Measurements from ENCODE around the gene RAB11FIP4. TPM values are rescaled to one million over a fixed set of nuclear protein-coding genes. Genes with fewer than 3 reads are reported as not detected.

Gene RAB11FIP4
- total and polyA plus RNA-seq, 4 donors: 1.5 to 16.0 (median 3.3) TPM

- H3K9ac ChIP-seq (ENCODE audit: low read depth in 1 of 2, low read length in 2 of 2): no peak overlapping the region
- H3K9me3 ChIP-seq (ENCODE audit: control insufficient read depth in 4 of 4, low read length in 3 of 4): no peaks in the 10 kb centered on the region
- H3K4me1 ChIP-seq (ENCODE audit: control insufficient read depth in 4 of 4, insufficient read depth in 4 of 4, low read length in 3 of 4): peaks cover 15 to 31% (median 22%) of the 10 kb centered on the region in 4 donors
- TF ChIP-seq HNF4A (conservative IDR thresholded peaks at IDR 0.05) (peak; percentile 11 to 22), YY1 (IDR thresholded peaks at IDR 0.05) (no peak), SP1 (IDR thresholded peaks at IDR 0.05) (peak; percentile 21), RAD21 (IDR thresholded peaks at IDR 0.05) (no peak), RXRA (IDR thresholded peaks at IDR 0.05) (peak in 1 of 2 donors; percentile 26), HNF4G (IDR thresholded peaks at IDR 0.05) (no peak), CTCF (IDR thresholded peaks at IDR 0.05; ENCODE audit: low read depth, low read length, missing input control) (no peak), JUND (IDR thresholded peaks at IDR 0.05) (no peak)
- no peaks in the 10 kb centered on the region for H3K27me3 ChIP-seq (ENCODE audit: control insufficient read depth in 4 of 4, insufficient read depth in 4 of 4, low read length in 3 of 4)
- no peak for DNase-seq (ENCODE audit: low spot score)
- peak overlapping the region; percentile 6 to 36 for H3K27ac ChIP-seq (ENCODE audit: low read depth in 1 of 2, low read length in 2 of 2)
- no peaks in the 10 kb centered on the region for H3K36me3 ChIP-seq (ENCODE audit: control insufficient read depth in 4 of 4, insufficient read depth in 3 of 4, low read depth in 1 of 4, low read length in 3 of 4)
- 22% methylated on average over 11 of the region's 11 CpGs for WGBS
- no peak overlapping the region for H3K4me3 ChIP-seq (ENCODE audit: low read depth in 1 of 3, low read length in 3 of 3)
Observed at GRCh38 chr17:31499771-31500554, 108.5 kb downstream of the RAB11FIP4 start.

- Histone ChIP-seq H3K4me1 (ENCODE audit: control insufficient read depth in 4 of 4, insufficient read depth in 4 of 4, low read length in 3 of 4) (peaks cover 4 to 15% (median 12%) of the 10 kb centered on the region in 4 donors), H3K4me3 (ENCODE audit: low read depth in 1 of 3, low read length in 3 of 3) (no peak overlapping the region), H3K27ac (ENCODE audit: low read depth in 1 of 2, low read length in 2 of 2) (no peak overlapping the region), H3K27me3 (ENCODE audit: control insufficient read depth in 4 of 4, insufficient read depth in 4 of 4, low read length in 3 of 4) (no peaks in the 10 kb centered on the region), H3K9me3 (ENCODE audit: control insufficient read depth in 4 of 4, low read length in 3 of 4) (no peaks in the 10 kb centered on the region), H3K36me3 (ENCODE audit: control insufficient read depth in 4 of 4, insufficient read depth in 3 of 4, low read depth in 1 of 4, low read length in 3 of 4) (no peaks in the 10 kb centered on the region), H3K9ac (ENCODE audit: low read depth in 1 of 2, low read length in 2 of 2) (no peak overlapping the region)
- no peak for DNase-seq (ENCODE audit: low spot score)
- TF ChIP-seq FOXA1 (IDR thresholded peaks at IDR 0.05): no peak
- TF ChIP-seq RAD21 (IDR thresholded peaks at IDR 0.05): no peak
- 96% methylated on average over 1 of the region's 1 CpG for WGBS
Observed at GRCh38 chr17:31506517-31506916, 115.0 kb downstream of the RAB11FIP4 start.

GRCh38 chr17:31508288-31509094 lies 117.0 kb downstream of the RAB11FIP4 start:
- Histone ChIP-seq H3K27ac (ENCODE audit: low read depth in 1 of 2, low read length in 2 of 2) (peak overlapping the region; percentile 6 to 52), H3K27me3 (ENCODE audit: control insufficient read depth in 4 of 4, insufficient read depth in 4 of 4, low read length in 3 of 4) (no peaks in the 10 kb centered on the region), H3K4me1 (ENCODE audit: control insufficient read depth in 4 of 4, insufficient read depth in 4 of 4, low read length in 3 of 4) (peaks cover 4 to 20% (median 12%) of the 10 kb centered on the region in 4 donors), H3K9ac (ENCODE audit: low read depth in 1 of 2, low read length in 2 of 2) (no peak overlapping the region), H3K9me3 (ENCODE audit: control insufficient read depth in 4 of 4, low read length in 3 of 4) (no peaks in the 10 kb centered on the region), H3K4me3 (ENCODE audit: low read depth in 1 of 3, low read length in 3 of 3) (no peak overlapping the region), H3K36me3 (ENCODE audit: control insufficient read depth in 4 of 4, insufficient read depth in 3 of 4, low read depth in 1 of 4, low read length in 3 of 4) (no peaks in the 10 kb centered on the region)
- 72% methylated on average over 13 of the region's 13 CpGs for WGBS
- no peak for TF ChIP-seq FOXA2 (IDR thresholded peaks at IDR 0.05)
- no peak for TF ChIP-seq REST (IDR thresholded peaks at IDR 0.05)
- TF ChIP-seq RAD21 (IDR thresholded peaks at IDR 0.05): peak in 1 of 2 donors; percentile 57
- TF ChIP-seq HNF4A (conservative IDR thresholded peaks at IDR 0.05): no peak
- TF ChIP-seq SP1 (IDR thresholded peaks at IDR 0.05): peak; percentile 21
- no peak for TF ChIP-seq FOXA1 (IDR thresholded peaks at IDR 0.05)
- TF ChIP-seq MAX (IDR thresholded peaks at IDR 0.05): no peak
- TF ChIP-seq ATF3 (IDR thresholded peaks at IDR 0.05): no peak
- no peak for TF ChIP-seq HNF4G (IDR thresholded peaks at IDR 0.05)
- no peak for DNase-seq (ENCODE audit: low spot score)

Measured in liver (tissue), 9 donors.